Neural crest cell (in vitro differentiated cells): ENCODE measurements around the gene CALB2. TPM values are rescaled to one million over a fixed set of nuclear protein-coding genes. Genes with fewer than 3 reads are reported as not detected.

ENCODE experiments used
- DNase-seq: peaks from one replicate; pipeline ENCODE4 v3.0.0; 2021; ENCODE audit warnings: low read depth, mixed read lengths, low spot score
- H3K27ac Mint-ChIP-seq: one replicate; pipeline ENCODE4 v1.8.0; 2021; ENCODE audit warnings: mild to moderate bottlenecking, mixed read lengths; ENCODE audit not compliant: unreplicated experiment
- H3K27me3 Mint-ChIP-seq: 2 replicates; pipeline ENCODE4 v1.8.0; 2021; ENCODE audit warnings: low read depth, mild to moderate bottlenecking, mixed read lengths
- H3K36me3 Mint-ChIP-seq: 2 replicates; pipeline ENCODE4 v1.8.0; 2021; ENCODE audit warnings: low read depth, mild to moderate bottlenecking, mixed read lengths
- H3K4me1 Mint-ChIP-seq: 2 replicates; pipeline ENCODE4 v1.8.0; 2021; ENCODE audit warnings: mixed read lengths
- H3K4me3 Mint-ChIP-seq: one replicate; pipeline ENCODE4 v1.8.0; 2021; ENCODE audit warnings: mild to moderate bottlenecking, mixed read lengths
- H3K9me3 Mint-ChIP-seq: 2 replicates; pipeline ENCODE4 v1.8.0; 2021; ENCODE audit warnings: mixed read lengths
- total RNA-seq: library from RNA; stranded (reverse); gene quantifications from 2 replicates; pipeline ENCODE4 v1.2.1, GENCODE V29; 2021
- TF ChIP-seq, protein P1 (sequence below): fragments of 200-600 bp; sonication (generic); conservative IDR thresholded peaks from 2 replicates; pipeline ENCODE4 v1.5.0; 2021; ENCODE audit warnings: antibody characterized with exemption, mild to moderate bottlenecking

The CALB2 gene
- total RNA-seq, 1 donor from 2014 or later: not detected

GRCh38 chr16:71359431-71359830, 908 bp downstream of the CALB2 start:
- Mint-ChIP-seq H3K27ac (no peak overlapping the region), H3K27me3 (peaks cover 71% of the 10 kb centered on the region), H3K4me3 (no peak overlapping the region), H3K36me3 (no peaks in the 10 kb centered on the region), H3K9me3 (no peaks in the 10 kb centered on the region), H3K4me1 (peaks cover 4% of the 10 kb centered on the region)
- TF ChIP-seq, protein P1, sequence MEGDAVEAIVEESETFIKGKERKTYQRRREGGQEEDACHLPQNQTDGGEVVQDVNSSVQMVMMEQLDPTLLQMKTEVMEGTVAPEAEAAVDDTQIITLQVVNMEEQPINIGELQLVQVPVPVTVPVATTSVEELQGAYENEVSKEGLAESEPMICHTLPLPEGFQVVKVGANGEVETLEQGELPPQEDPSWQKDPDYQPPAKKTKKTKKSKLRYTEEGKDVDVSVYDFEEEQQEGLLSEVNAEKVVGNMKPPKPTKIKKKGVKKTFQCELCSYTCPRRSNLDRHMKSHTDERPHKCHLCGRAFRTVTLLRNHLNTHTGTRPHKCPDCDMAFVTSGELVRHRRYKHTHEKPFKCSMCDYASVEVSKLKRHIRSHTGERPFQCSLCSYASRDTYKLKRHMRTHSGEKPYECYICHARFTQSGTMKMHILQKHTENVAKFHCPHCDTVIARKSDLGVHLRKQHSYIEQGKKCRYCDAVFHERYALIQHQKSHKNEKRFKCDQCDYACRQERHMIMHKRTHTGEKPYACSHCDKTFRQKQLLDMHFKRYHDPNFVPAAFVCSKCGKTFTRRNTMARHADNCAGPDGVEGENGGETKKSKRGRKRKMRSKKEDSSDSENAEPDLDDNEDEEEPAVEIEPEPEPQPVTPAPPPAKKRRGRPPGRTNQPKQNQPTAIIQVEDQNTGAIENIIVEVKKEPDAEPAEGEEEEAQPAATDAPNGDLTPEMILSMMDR: no peak
- DNase-seq: no peak

DNA sequence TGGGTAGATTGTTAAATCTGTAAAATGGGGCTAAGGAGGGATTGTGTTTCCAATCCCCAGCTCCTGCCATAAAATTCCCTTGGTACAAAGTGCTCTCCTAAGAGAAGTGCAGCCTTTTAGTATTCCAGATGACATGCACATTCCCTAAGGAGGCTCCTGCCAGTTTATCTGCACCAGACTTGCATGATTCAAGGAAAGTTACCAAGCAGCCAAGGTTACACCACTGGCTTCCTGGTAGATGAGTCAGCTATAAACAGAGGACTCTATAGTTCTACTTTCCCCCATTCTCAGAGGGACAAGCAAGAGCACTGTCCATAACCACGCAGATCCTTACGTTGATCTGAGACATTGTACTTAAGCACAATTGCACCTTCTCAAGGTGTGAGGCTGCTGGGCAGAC, 1.9 kb downstream of the CALB2 start:
- H3K4me1 Mint-ChIP-seq: peaks cover 4% of the 10 kb centered on the region
- TF ChIP-seq, protein P1: no peak
- DNase-seq: no peak
- H3K27ac Mint-ChIP-seq: no peak overlapping the region
- no peaks in the 10 kb centered on the region for H3K9me3 Mint-ChIP-seq
- H3K27me3 Mint-ChIP-seq: peaks cover 69% of the 10 kb centered on the region
- no peak overlapping the region for H3K4me3 Mint-ChIP-seq
- H3K36me3 Mint-ChIP-seq: no peaks in the 10 kb centered on the region

DNA sequence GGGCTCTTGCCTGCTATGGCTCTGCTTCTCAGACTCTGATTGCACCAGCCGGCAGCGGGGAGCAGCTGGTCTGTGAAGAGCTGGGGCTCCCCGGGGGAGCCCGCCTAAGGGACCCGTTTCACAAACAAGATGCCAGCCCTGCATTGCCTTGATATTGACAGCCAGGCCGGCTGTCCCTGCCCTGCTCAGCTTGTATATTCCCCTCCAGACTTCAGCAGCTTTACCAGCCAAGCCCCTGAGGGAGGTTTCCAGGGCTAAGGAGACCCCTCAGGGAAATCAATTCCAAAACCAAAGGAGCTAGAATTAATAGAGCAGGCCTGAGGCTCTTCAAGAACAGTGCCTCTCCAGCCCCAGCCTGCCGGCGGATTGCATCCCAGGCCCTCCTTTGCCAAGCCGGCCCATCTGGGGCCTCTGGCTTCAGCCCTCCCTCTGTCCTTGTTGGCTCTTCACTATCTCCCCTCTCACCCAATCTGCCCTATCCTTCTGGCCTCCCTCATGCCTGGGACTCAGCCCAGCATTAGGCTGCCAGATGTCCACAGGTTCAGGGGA, 5.7 kb downstream of the CALB2 start:
- Mint-ChIP-seq H3K27me3 (peaks cover 57% of the 10 kb centered on the region), H3K36me3 (no peaks in the 10 kb centered on the region), H3K4me3 (no peak overlapping the region), H3K27ac (no peak overlapping the region), H3K9me3 (no peaks in the 10 kb centered on the region), H3K4me1 (no peaks in the 10 kb centered on the region)
- TF ChIP-seq, protein P1: no peak
- no peak for DNase-seq

DNA sequence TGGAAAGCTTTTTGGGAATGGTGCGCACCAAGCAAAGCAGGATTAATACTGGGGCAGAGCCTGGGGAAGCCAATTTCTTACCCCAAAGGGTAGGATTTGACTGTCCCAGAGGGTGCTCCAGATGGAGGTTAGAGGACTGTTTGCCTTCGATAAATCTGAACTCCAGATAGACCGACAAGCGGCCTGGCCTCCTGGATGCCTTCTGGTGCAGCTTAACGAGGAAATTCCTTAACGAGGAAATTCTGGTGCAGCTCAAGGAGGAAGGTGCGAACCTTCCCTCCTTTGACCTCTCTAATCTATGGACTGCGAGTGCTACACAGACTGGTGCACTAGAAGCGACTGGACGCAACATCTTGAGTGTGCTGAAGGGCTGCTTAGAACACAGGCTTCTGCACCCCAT, 6.5 kb downstream of the CALB2 start:
- H3K9me3 Mint-ChIP-seq: no peaks in the 10 kb centered on the region
- H3K4me1 Mint-ChIP-seq: no peaks in the 10 kb centered on the region
- no peak overlapping the region for H3K4me3 Mint-ChIP-seq
- H3K27ac Mint-ChIP-seq: peak overlapping the region; percentile 57
- no peaks in the 10 kb centered on the region for H3K36me3 Mint-ChIP-seq
- H3K27me3 Mint-ChIP-seq: peaks cover 56% of the 10 kb centered on the region
- TF ChIP-seq, protein P1: no peak
- no peak for DNase-seq

- peak; percentile 70 for DNase-seq
- H3K36me3 Mint-ChIP-seq: no peaks in the 10 kb centered on the region
- TF ChIP-seq, protein P1: peak; percentile 68
- no peaks in the 10 kb centered on the region for H3K9me3 Mint-ChIP-seq
- H3K27ac Mint-ChIP-seq: no peak overlapping the region
- peaks cover 47% of the 10 kb centered on the region for H3K27me3 Mint-ChIP-seq
- H3K4me3 Mint-ChIP-seq: no peak overlapping the region
- H3K4me1 Mint-ChIP-seq: no peaks in the 10 kb centered on the region
Measured at GRCh38 chr16:71367241-71367976, 8.9 kb downstream of the CALB2 start.
